Measurements from ENCODE around the gene CCDC188. TPM values are rescaled to one million over a fixed set of nuclear protein-coding genes. Genes with fewer than 3 reads are reported as not detected.

CCDC188 gene
- total and polyA plus RNA-seq, 2 of the 4 experiments (the other 2 are of a cell fraction) = 0.10 TPM; not detected in 1

- no peak overlapping the region for H4K8ac ChIP-seq (ENCODE audit: low read depth in 2 of 2, low read length in 2 of 2)
- H3K27me3 ChIP-seq (ENCODE audit: control insufficient read depth, insufficient read depth, low read length) = peaks cover 33% of the 10 kb centered on the region
- intact Hi-C loops (cut with micrococcal nuclease) (no loop called here), in situ Hi-C loops (cut with MboI; ENCODE audit: low sequenced_read_pairs) (no loop called here), dilution Hi-C loops (cut with HindIII; ENCODE audit: low sequenced_read_pairs, unreplicated experiment) (no loop called here)
- BruUV-seq (replicated peaks) = no TSS peak
- no peak overlapping the region for H2BK5ac ChIP-seq (ENCODE audit: low read depth, low read length, poor library complexity, severe bottlenecking)
- no peak overlapping the region for H2AK9ac ChIP-seq (replicated peaks; ENCODE audit: low read depth, low read length, poor library complexity)
- H2AK5ac ChIP-seq (ENCODE audit: low read depth, low read length) = no peak overlapping the region
- H3K36me3 ChIP-seq (ENCODE audit: control insufficient read depth, insufficient read depth, low read length) = no peaks in the 10 kb centered on the region
- H3K18ac ChIP-seq (ENCODE audit: low read depth, low read length) = no peak overlapping the region
- ATAC-seq (ENCODE audit: low read depth) = no peak
- TF ChIP-seq RAD21 (IDR thresholded peaks at IDR 0.05; ENCODE audit: low read length) = no peak
- TF ChIP-seq CTCF (conservative IDR thresholded peaks at IDR 0.05; ENCODE audit: low read depth, low read length) = no peak
- TF ChIP-seq RFX5 (IDR thresholded peaks at IDR 0.05; ENCODE audit: low read depth, low read length) = no peak
- no peak for TF ChIP-seq FOS (IDR thresholded peaks at IDR 0.05; ENCODE audit: low read depth, low read length)
- no peak for TF ChIP-seq NFE2L2 (IDR thresholded peaks at IDR 0.05; ENCODE audit: low read depth, low read length)
- no peak for TF ChIP-seq MXI1 (IDR thresholded peaks at IDR 0.05; ENCODE audit: borderline replicate concordance, low read depth, low read length)
- TF ChIP-seq SMC3 (IDR thresholded peaks at IDR 0.05; ENCODE audit: low read depth, low read length) = no peak
- TF ChIP-seq BHLHE40 (IDR thresholded peaks at IDR 0.05; ENCODE audit: low read depth, low read length) = no peak
- no peak for TF ChIP-seq RCOR1 (IDR thresholded peaks at IDR 0.05; ENCODE audit: insufficient replicate concordance, low read length)
- no peak for TF ChIP-seq CHD1 (IDR thresholded peaks at IDR 0.05; ENCODE audit: low read depth, low read length)
- TF ChIP-seq CEBPB (IDR thresholded peaks at IDR 0.05; ENCODE audit: low read depth, low read length) = no peak
- TF ChIP-seq USF2 (IDR thresholded peaks at IDR 0.05; ENCODE audit: low read depth, low read length) = no peak
- TF ChIP-seq POLR2A (IDR thresholded peaks at IDR 0.05; ENCODE audit: low read depth, low read length) = no peak
- no peak for TF ChIP-seq MAFK (IDR thresholded peaks at IDR 0.05; ENCODE audit: low read depth, low read length)
- no peak for TF ChIP-seq MAZ (IDR thresholded peaks at IDR 0.05; ENCODE audit: borderline replicate concordance, low read depth, low read length)
- no peak for TF ChIP-seq ELK1 (IDR thresholded peaks at IDR 0.05; ENCODE audit: borderline replicate concordance, low read depth, low read length)
- H3K27ac ChIP-seq (ENCODE audit: insufficient read depth, low read length) = no peak overlapping the region
- H3K4me1 ChIP-seq (ENCODE audit: control insufficient read depth, insufficient read depth, low read length) = no peaks in the 10 kb centered on the region
- no peak overlapping the region for H2BK20ac ChIP-seq (ENCODE audit: low read depth, low read length)
- no peak overlapping the region for H3K9ac ChIP-seq (ENCODE audit: low read depth, low read length)
- H3K4me3 ChIP-seq (ENCODE audit: insufficient read depth, low read depth, low read length) = no peak overlapping the region
- no peak overlapping the region for H3K4me2 ChIP-seq (ENCODE audit: low read depth, low read length)
- no peak overlapping the region for H4K91ac ChIP-seq (ENCODE audit: insufficient read depth, low read depth, low read length)
- ChIA-PET POLR2A (ENCODE audit: unreplicated experiment) (no interaction called here), CTCF (interaction anchor here (0.6 kb wide), 1 partner anchor 902 kb away, joined by 3 read pairs; no protein-coding TSS in a partner anchor)
- H3K79me1 ChIP-seq (ENCODE audit: low read depth in 1 of 2, low read length in 2 of 2) = no peaks in the 10 kb centered on the region
- no peak overlapping the region for H2AFZ ChIP-seq (replicated peaks; ENCODE audit: low read length, poor library complexity)
- no peak overlapping the region for H2BK120ac ChIP-seq (ENCODE audit: low read depth, low read length)
- no peak overlapping the region for H3K14ac ChIP-seq (replicated peaks; ENCODE audit: low read depth, low read length)
- H3K9me3 ChIP-seq (ENCODE audit: control insufficient read depth, insufficient read depth, low read length) = no peaks in the 10 kb centered on the region
- no peak overlapping the region for H3K4ac ChIP-seq (ENCODE audit: low read depth, low read length)
- WGBS, 2 experiments (ENCODE audit: extremely low coverage in 2 of 2, insufficient read length in 1 of 2) = 75% methylated on average over 2 of the region's 6 CpGs; no CpG with 5 or more reads in 1 of the 2 experiments
- no peak overlapping the region for H3K23ac ChIP-seq (ENCODE audit: low read depth, low read length)
- H2BK15ac ChIP-seq (ENCODE audit: low read depth, low read length) = no peak overlapping the region
- H4K20me1 ChIP-seq (ENCODE audit: insufficient read depth, low read length) = no peaks in the 10 kb centered on the region
- no peak overlapping the region for H3K56ac ChIP-seq (ENCODE audit: extremely low read depth, insufficient read depth, low read length)
- H3K9me1 ChIP-seq (ENCODE audit: insufficient read depth, low read length) = no peaks in the 10 kb centered on the region
- H4K5ac ChIP-seq (ENCODE audit: low read depth, low read length) = no peak overlapping the region
- no peak for DNase-seq
These were observed 34.9 kb upstream of the CCDC188 start for GRCh38 chr22:20185750-20186149.
